ENCODE data around the gene RHAG. TPM values are rescaled to one million over a fixed set of nuclear protein-coding genes. Genes with fewer than 3 reads are reported as not detected.
"Not testable (repeated sequence)": the region's sequence is repeated elsewhere in the genome, so short reads cannot be mapped to it uniquely, and the experiment has no call there.

The RHAG gene
- total RNA-seq, 1 donor from 2014 or later = not detected

DNA sequence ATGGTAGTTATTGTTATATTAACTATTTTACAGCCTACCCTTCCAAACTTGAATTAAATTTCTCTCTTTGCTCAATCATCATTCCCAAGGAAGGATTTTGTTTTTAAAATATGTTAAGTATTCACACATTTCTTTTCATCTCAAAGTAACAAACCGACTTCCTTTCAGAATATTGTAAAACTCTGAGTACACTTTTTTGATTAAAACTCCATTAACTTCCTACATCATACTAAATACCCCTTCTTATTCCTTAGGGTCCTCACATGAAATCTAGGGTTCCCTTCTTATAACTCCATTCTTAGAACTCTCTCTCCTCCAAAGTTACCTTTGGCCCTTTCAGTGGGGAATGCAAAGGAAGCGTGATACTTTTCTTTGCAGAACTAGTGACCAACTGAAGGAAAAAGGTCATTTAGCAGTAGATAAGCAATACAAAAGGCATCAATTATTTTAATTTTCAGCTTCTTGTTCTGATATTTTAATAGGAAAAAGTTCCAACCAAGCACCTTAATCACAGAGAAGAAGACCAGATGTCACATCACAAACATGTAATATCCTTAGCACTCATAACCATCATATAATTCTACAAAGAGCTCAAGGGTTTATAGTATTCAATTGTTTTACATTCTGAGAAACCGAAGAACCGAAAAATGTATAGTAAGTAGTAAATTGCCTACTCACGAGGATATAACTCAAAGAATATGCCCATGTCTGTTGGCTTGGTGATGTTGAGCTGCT, 494 bp downstream of the RHAG start:
- DNase-seq (ENCODE audit: low spot score) = no peak

DNA sequence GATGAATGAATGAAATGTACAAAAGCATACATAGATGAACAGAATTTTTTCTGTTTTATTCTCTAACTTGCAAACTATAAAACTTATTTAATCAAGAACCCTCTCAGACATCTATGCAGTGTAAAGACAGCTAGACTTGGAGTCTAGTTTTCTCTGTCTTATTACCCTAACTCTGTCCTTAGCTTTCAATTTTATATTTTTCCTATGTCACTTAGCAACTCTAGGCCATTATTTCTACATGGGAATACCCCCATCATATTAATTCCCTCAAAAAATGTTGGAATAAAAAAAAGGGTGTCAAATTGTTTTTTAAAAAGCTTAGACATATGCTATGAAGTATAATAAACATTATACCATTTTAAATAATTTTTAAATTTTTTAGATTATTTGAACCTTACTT, 1.2 kb downstream of the RHAG start:
- no peak for DNase-seq (ENCODE audit: low spot score)

DNA sequence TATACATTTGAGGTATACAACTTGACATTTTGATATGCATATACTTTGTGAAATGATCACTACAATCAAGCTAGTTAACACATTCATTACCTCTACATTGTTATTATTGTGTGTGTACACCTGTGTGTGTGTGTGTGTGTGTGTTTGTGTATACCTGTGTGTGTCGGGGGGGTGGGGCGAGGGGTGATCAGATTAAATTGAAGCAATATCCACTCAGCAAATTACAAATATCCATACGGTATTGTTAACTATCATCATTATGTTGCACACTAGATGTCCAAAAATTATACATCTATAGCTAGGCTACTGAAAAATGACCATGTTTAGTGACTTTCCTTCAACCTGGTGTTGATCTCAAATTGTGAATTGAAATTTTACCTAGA, 1.8 kb downstream of the RHAG start:
- DNase-seq (ENCODE audit: low spot score) = no peak

DNA sequence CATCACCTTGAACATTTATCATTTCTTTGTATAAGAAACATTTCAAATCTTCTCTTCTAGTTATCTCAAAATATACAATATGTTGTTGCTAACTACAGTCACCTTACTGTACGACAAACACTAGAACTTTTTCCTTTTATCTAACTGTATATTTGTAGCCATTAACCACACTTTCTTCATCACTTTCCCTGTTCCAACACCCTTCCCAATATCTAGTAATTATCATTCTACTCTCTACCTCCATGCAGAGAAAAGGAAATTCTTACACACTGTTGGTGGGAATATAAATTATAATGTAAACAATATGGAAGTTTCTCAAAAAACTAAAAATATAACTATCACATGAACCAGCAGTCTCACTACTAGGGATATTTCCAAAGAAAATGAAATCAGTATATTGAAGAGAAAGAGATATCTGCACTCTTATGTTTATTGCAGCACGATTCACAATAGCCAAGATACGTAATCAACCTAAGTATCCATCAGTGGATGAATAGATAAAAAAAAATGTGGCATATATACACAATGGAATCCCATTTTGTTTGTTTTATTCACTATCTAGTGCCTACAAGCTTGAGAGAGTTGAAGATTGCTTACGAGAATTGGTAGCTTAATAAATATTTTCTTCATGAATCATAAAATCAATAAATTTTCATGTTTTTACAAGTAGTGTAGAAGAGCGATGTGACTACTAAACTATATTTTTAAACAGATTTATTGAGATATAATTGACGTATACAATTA, 2.4 kb downstream of the RHAG start:
- no peak for DNase-seq (ENCODE audit: low spot score)

DNA sequence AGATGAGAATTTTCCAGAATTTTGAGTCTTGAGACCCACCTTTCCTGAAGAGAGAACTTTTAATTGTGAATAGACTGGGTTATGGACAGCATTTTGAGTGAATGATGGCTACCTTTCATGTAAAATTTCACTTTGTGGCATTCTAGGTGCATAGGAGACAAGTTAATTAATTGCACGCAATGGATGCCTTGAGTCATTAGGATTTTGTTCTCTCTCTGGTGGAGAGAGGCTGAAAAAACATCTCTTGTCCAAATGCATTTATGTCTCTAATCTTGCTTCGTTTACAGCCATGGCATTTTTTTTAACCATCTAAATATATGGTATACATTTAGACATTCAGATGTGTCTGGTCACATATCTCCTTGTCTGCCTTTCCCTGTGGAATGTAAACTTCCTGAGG, 3.1 kb downstream of the RHAG start:
- no peak for DNase-seq (ENCODE audit: low spot score)

DNA sequence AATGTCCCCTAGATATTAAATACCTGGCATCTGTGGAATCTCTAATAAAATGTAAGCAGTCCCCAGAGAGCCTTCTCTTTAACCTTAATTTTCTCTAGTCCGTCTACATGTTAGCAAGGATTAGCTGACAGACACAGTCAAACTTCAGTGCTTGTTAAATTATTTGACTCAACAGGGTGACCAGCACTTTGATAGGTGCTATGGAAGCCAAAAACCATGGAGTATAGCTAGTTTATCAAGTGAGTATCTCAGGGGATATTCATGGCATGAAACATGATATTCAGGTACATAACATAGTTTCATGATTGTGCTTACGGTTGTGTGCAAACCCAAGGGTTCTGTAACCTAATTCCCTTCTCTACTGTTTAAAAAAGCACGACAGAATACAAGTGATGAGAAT, 3.9 kb downstream of the RHAG start:
- DNase-seq (ENCODE audit: low spot score) = no peak

DNA sequence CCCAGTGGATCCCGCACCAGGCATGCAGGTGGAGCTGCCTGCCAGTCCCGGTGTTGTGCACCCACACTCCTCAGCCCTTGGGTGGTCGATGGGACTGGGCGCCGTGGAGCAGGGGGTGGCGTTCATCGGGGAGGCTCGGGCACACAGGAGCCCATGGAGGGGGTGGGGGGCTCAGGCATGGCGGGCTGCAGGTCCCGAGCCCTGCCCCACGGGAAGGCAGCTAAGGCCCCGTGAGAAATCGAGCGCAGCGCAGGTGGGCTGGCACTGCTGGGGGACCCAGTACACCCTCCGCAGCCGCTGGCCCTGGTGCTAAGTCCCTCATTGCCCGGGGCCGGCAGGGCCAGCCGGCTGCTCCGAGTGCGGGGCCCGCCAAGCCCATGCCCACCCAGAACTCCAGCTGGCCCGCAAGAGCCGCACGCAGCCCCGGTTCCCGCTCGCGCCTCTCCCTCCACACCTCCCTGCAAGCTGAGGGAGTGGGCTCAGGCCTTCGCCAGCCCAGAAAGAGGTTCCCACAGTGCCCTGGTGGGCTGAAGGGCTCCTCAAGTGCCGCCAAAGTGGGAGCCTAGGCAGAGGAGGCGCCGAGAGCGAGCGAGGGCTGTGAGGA, 7.1 kb downstream of the RHAG start:
- not testable (repeated sequence) for DNase-seq (ENCODE audit: low spot score)

DNA sequence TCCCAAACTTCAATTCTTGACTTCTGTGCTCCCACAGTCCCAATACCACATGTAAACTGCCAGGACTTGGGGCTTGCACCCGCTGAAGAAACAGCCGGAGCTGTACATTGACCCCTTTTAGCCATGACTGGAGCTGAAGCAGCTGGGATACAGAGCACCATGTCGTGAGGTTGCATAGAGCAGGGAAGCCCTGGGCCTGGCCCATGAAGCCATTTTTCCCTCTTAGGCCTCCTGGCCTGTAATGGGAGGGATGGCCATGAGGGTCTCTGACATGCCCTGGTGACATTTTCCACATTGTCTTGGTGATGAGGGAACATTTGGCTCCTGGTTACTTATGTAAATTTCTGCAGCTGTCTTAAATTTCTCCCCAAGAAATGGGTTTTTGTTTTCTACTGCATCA, 9.8 kb downstream of the RHAG start:
- DNase-seq (ENCODE audit: low spot score) = no peak

DNA sequence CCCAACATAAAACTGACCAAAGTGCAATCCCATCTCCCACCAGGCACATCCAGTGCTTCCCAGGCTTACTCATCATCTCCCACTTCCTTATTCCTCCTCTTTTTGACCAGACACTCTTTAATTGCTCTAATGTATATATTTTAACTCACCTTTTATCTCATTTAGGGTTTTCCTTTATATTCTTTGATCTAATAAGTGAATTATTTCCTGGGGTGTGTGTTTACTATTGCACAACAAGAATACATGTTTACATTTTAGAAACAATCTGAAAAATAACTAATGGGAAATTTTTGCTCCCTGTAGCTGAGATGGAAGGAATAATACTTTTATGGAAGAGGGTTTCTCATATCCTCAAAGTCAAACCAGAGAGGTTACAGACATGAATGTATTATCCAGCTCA, 18.4 kb downstream of the RHAG start:
- no peak for DNase-seq (ENCODE audit: low spot score)

DNA sequence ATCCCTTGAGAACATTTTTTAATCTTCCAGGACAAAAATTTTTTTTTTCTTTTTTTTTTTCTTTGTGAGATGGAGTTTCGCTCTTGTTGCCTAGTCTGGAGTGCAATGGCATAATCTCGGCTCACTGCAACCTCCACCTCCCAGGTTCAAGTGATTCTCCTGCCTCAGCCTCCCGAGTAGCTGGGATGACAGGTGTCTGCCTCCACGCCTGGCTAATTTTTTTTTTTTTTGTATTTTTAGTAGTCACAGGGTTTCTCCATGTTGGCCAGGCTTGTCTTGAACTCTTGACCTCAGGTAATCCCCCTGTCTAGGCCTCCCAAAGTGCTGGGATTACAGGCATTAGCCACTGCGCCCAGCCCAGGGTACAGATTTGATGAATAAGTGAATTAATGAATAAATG, 22.5 kb downstream of the RHAG start:
- not testable (repeated sequence) for DNase-seq (ENCODE audit: low spot score)

DNA sequence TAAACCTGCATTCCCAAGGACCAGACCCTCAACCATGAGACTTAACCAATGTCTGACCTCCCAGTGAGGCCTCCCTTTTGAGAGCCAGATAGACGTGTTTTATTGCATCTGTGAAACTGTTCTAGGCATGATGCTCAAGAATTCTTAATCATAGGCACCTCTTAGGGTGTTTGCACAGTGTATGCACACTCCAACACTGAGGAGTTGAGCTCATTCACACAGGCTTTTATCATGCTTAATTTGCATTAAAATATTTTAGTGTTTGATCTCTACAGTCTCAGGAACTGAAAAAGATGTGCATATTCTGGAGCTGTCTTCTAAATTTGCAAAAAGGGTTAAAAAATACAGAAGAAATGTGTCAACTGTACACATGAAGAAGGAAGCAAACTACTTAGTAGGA, 27.4 kb downstream of the RHAG start:
- no peak for DNase-seq (ENCODE audit: low spot score)

DNA sequence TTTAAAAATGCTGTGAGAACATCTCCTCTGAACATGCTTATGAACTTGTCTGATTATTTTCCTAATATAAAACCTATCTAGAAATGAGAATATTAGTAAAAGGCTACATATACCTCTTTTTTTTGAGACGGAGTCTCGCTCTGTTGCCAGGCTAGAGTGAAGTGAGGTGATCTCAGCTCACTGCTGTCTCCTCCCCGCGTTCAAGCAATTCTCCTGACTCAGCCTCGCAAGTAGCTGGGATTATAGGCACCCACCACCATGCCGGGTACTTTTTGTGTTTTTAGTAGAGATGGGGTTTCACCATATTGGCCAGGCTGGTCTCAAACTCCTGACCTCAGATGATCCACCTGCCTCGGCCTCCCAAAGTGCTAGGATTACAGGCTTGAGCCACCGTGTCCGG, 28.4 kb downstream of the RHAG start:
- not testable (repeated sequence) for DNase-seq (ENCODE audit: low spot score)

DNA sequence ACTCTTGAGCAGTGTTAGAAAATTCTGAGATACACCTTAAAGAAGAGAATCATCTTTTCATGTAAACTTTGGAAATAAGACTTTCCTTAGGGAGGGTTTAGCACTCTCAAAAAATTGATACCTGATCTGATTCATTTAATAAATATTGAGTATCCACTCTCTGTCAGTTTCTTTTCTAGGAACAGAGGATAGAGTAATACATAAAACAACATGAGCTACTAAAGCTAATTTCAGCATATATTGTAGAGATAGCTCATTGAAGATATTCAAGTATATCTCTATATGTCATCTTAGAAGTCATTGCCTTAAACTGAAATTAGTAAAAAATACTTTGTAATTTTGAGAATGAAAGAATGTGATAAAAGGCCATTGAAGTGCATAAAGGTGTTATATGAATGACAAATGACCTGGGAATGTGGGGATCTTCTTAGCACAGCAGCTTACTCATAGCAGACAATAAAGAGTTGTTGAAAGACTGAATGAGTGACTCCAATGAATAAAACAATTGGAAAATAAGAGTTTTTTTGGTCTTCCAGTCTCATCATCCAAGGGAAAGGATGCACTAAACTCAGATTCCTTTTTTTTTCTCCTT, 29.2 kb downstream of the RHAG start:
- no peak for DNase-seq (ENCODE audit: low spot score)

DNA sequence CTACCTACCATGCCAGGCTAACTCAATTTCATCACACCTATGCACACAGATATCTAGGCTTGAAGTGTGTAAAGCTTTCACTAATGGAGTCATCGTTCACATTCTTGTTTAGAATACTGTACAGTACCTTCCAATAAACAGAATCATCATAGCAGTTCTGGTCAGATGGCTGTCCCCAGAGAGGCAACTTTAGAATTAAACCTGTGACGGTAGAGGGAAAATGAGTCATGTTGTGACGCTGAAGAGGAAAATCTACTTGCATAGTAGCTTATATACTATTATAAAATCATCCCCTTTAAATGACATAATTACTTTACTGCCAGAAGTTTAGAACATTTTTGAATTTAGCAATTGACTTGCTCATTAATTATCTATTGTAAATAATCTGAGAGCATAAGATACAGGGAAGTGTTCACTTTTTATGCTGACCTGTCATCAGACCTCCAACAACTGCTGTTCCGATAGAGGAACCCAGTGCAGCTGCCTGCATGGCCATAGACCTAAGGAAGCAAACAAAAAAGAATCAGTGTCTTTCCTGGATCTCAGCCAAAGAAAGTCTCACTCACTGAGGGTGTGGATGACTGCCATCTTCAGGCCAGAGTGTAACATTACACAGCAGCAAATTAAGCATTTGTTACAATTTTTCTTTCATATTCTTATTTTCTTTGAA, 29.8 kb downstream of the RHAG start:
- no peak for DNase-seq (ENCODE audit: low spot score)

DNA sequence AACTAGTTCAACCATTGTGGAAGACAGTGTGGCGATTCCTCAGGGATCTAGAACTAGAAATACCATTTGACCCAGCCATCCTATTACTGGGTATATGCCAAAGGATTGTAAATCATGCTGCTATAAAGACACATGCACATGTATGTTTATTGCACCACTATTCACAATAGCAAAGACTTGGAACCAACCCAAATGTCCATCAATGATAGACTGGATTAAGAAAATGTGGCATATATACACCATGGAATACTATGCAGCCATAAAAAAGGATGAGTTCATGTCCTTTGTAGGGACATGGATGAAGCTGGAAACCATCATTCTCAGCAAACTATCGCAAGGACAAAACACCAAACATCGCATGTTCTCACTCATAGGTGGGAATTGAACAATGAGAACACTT, 32.6 kb downstream of the RHAG start:
- not testable (repeated sequence) for DNase-seq (ENCODE audit: low spot score)

DNA sequence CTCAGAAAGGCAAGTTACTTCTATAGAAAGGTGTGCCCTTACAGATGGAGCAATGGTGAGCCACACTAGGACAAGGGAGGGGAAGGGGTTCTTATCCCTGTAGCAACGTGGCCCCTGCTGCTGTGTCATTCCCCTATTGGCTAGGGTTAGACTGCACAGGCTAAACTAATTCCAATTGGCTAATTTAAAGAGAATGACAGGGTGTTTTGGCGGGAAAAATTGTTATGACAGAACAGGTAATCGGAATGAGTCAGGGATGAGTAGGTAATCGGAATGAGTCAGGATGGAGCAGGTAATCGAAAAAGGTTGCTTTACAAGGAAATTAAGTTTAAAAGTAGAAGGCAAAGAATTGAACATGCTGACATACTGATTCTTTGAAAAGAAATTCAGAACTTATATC, 49.4 kb downstream of the RHAG start:
- not testable (repeated sequence) for DNase-seq (ENCODE audit: low spot score)

DNA sequence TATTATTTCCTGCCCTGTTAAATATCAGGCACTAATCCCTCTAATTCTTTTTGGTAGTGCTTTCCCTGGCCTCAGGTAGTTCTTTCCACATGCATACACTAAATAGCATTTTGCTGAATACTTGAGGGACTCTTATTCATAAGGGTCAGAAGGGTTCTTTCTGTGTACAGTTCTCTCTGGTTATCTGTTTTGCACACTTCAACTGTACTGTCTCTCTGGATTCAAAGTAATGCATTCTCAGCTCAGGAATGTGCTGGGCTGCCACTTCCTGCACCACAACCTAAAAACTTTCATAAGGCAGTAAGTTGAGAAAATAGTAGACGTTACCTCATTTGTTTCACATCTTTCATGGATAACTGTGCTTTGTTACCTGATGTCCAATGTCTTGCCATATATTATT, 54.1 kb downstream of the RHAG start:
- no peak for DNase-seq (ENCODE audit: low spot score)

DNA sequence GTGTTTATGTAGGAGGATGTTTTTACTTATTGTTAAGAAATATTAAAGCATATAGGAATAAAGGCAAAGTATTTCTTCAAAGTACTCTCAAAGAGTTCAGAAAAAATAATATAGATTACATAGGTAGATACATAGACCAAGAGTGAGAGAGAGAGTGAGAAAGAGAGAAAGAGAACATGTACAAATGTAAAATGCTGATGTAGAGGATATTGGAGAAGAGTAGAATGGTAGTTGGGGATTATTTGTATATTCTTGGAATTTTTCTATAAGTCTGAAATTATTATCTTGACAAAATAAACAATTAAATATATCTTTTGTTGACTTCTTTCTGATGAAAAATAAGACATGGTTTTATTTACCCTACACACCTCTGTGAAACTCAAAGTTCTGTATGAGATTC, 57.0 kb downstream of the RHAG start:
- no peak for DNase-seq (ENCODE audit: low spot score)

DNA sequence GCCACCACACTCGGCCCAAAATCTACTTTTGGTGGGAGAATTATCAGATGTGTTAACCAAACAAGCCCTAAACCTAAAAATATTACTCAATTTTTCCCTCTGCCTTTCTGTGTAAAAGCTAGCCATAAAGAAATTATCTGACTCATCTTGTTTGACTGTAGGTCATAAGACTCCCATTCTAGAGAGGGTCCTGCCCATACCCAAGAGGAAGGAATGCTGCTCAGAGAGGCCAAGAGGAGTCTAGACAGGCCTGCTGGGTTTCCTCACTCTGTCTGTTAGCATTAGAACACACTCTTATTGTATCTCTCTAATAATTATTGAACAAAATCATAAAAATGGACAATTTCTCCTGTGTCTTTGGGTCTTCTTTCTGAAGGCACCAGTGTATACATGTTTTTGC, 60.0 kb downstream of the RHAG start:
- no peak for DNase-seq (ENCODE audit: low spot score)

DNA sequence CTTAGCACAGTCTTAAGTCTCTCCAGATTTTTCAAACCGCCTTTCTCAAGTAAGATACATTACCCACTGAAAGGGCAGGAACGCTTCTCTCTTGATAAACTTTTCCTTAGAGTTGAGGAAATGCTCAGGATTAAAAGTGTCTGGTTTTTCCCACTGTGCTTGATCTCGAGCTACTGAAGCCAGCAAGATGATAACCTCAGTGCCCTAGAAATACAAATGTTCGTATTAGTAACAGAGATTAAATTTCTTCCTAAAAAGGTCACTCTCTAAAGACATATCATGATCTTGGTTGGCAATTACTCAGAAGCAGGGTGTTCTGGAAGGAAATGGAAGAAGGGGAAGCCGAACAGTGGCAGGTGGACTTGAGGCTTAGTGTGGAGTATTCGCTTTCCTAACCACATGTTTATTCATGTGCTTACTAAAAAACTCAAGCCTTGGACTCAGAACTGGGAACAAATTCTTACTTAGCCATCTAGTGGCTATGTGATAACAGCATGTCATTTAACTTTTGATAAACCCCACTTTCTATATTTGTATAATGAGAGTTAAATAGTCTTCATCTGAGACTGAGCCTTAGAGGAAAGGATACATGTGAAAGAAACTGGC, 66.1 kb downstream of the RHAG start:
- DNase-seq (ENCODE audit: low spot score) = no peak

DNA sequence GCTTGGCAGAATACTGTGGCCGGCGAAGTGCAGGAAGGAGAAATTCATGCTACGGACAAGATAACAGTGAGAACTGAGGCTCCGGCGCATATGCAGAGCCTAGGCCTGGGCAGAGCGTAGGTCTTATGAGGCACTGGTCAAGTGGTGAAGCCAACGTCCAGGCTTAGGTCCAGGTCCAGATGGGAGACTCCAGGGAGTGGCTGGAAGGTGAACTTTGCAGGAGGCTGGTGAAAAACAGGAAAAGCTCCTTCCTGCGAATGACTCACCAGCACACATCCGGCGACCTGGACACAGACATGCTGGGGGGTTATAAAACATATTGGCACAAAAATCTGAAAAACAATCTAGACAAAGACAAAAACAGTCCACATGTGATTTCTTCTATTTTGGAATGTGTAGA, 70.8 kb downstream of the RHAG start:
- no peak for DNase-seq (ENCODE audit: low spot score)

DNA sequence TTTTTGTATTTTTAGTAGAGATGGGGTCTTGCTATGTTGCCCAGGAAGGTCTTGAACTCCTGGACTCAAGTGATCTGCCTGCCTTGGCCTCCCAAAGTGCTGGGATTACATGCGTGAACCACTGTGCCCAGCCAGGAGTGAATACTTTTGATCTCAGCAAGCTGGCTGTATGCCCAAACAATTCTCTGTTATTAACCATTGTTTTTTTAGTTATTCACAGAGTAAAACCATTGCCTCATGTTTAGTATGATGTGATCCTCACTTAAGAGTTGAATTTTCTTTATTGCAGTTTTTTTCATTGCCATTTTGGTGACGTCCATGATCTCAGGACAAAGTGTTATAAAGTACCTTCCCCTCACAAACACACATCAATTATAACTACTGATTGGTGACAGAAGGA, 71.4 kb downstream of the RHAG start:
- DNase-seq (ENCODE audit: low spot score) = no peak

All from ureter (tissue), 1 donor.